ENCODE data around the gene PUS7L. TPM values are rescaled to one million over a fixed set of nuclear protein-coding genes. Genes with fewer than 3 reads are reported as not detected.

PUS7L gene, protein sequence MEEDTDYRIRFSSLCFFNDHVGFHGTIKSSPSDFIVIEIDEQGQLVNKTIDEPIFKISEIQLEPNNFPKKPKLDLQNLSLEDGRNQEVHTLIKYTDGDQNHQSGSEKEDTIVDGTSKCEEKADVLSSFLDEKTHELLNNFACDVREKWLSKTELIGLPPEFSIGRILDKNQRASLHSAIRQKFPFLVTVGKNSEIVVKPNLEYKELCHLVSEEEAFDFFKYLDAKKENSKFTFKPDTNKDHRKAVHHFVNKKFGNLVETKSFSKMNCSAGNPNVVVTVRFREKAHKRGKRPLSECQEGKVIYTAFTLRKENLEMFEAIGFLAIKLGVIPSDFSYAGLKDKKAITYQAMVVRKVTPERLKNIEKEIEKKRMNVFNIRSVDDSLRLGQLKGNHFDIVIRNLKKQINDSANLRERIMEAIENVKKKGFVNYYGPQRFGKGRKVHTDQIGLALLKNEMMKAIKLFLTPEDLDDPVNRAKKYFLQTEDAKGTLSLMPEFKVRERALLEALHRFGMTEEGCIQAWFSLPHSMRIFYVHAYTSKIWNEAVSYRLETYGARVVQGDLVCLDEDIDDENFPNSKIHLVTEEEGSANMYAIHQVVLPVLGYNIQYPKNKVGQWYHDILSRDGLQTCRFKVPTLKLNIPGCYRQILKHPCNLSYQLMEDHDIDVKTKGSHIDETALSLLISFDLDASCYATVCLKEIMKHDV
- 10 to 100 TPM in 2 of 4 donors, 1 to 10 TPM in 2; 5.4 to 22.3 (median 9.9) TPM for total RNA-seq

DNA sequence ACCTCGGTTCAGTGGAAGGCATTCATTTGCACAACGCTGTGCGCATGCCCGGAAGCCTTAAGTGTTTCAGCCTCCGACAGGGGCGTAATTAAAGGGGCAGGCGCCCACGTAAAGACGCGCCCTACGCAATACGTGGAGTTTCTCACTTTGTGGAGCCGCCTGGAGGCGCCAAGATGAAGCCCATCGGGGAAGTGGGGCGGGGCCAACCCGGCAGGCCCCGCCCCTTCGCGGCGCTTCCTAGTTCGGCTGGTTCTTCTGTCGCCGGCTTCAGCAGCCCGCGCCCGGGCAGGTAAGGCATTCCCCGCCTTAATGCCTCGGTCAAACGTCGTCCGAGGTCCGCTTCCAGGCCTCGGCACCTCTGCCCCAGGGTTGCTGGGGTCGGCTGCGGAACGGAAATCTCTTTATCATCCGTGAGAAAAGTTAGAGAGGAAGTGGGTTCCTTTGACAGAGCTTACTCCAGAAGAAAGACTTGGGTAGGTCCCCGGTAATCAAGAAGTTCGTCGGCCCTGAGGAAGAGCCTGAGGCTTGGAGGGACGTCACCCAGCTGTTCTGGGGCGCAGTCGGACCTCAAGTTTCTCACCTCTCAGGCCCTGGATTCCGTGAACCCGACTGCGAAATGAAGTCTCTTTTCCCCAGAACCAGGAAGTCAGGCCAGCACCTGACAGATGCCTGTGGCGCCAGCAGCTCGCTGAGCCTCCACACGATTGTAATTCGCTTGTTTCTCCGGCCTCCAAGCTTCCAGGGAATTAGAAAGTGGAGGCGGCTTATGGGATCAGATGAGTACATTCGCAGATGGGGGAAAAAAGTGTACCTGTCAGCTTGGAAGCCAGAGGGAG is at the start of gene PUS7L, which contains the start of gene IRAK4:
Gene PUS7L, minus strand, starts transcription at position 63 of the 836 bp plus-strand sequence. CDS start 3,545 bp downstream, outside the sequence.
Gene IRAK4, plus strand, starts transcription at position 224 of the 836 bp plus-strand sequence. CDS start 9,161 bp downstream, outside the sequence.
- Histone ChIP-seq H3K27ac (peak within 1 kb of the TSS; percentile 85 to 94 (median 92)), H3K36me3 (peaks cover 0 to 7% (median 0%) of the 10 kb centered on the region in 3 donors), H3K9me3 (no peaks in the 10 kb centered on the region), H3K4me1 (peaks cover 4 to 33% (median 19%) of the 10 kb centered on the region in 4 donors), H3K27me3 (no peaks in the 10 kb centered on the region), H3K4me3 (peak within 1 kb of the TSS; percentile 68 to 71 (median 70))
- peak; percentile 88 to 90 for TF ChIP-seq POLR2A (IDR thresholded peaks at IDR 0.05)
- TF ChIP-seq, protein P1, sequence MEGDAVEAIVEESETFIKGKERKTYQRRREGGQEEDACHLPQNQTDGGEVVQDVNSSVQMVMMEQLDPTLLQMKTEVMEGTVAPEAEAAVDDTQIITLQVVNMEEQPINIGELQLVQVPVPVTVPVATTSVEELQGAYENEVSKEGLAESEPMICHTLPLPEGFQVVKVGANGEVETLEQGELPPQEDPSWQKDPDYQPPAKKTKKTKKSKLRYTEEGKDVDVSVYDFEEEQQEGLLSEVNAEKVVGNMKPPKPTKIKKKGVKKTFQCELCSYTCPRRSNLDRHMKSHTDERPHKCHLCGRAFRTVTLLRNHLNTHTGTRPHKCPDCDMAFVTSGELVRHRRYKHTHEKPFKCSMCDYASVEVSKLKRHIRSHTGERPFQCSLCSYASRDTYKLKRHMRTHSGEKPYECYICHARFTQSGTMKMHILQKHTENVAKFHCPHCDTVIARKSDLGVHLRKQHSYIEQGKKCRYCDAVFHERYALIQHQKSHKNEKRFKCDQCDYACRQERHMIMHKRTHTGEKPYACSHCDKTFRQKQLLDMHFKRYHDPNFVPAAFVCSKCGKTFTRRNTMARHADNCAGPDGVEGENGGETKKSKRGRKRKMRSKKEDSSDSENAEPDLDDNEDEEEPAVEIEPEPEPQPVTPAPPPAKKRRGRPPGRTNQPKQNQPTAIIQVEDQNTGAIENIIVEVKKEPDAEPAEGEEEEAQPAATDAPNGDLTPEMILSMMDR (IDR thresholded peaks at IDR 0.05), result peak; percentile 25 to 61 (median 46)
- peak; percentile 94 to 98 (median 96) for DNase-seq

DNA sequence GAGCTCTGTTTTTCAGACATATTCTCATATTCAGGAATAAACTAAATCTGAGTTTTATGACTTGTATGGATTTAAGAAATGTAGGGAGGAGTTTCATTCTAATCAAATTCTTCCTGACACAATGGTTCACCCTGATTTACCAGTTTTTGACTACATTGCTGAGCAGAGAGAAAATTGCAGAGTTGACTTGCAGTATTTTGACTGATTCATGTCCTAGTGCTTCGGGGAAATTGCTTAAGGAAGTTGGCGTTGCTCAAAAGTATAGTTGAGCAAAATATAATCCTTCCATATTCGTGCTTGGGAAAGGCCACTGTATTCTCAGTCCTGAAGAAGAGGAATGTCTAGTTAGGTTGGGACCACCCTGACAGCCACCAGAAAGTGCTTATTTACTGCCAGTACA is 48.8 kb upstream of the PUS7L start:
- no peaks in the 10 kb centered on the region for H3K27me3 ChIP-seq
- no peak overlapping the region for H3K4me3 ChIP-seq
- peaks cover 0 to 28% (median 3%) of the 10 kb centered on the region in 4 donors for H3K4me1 ChIP-seq
- no peaks in the 10 kb centered on the region for H3K9me3 ChIP-seq
- H3K36me3 ChIP-seq, result peaks cover 0 to 12% (median 0%) of the 10 kb centered on the region in 3 donors
- H3K27ac ChIP-seq, result no peak overlapping the region
- TF ChIP-seq, protein P1 (IDR thresholded peaks at IDR 0.05), result no peak
- TF ChIP-seq POLR2A (IDR thresholded peaks at IDR 0.05), result no peak
- DNase-seq, result no peak

DNA sequence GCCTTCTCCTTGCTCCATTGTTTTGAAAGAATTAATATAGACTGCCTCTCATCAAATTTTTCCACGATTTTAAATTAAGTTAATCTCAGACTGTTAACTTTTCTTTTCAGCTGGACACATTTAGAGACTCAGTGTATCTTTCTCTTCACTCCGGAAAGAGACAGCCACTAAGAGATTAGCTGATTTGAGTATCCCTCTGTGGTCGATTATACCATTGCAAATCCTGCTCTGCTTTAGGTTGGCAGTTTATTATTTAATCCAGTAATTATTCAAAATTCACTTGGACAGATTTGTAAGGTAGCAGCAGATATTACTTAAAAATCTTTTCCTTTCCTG is 48.1 kb upstream of the PUS7L start:
- Histone ChIP-seq H3K4me3 (peak overlapping the region; percentile 82 to 96 (median 92)), H3K27ac (peak overlapping the region; percentile 94 to 98 (median 94)), H3K36me3 (peaks cover 0 to 15% (median 0%) of the 10 kb centered on the region in 3 donors), H3K27me3 (no peaks in the 10 kb centered on the region), H3K9me3 (no peaks in the 10 kb centered on the region), H3K4me1 (peaks cover 0 to 28% (median 3%) of the 10 kb centered on the region in 4 donors)
- no peak for TF ChIP-seq POLR2A (IDR thresholded peaks at IDR 0.05)
- TF ChIP-seq, protein P1 (IDR thresholded peaks at IDR 0.05), result no peak
- no peak for DNase-seq

DNA sequence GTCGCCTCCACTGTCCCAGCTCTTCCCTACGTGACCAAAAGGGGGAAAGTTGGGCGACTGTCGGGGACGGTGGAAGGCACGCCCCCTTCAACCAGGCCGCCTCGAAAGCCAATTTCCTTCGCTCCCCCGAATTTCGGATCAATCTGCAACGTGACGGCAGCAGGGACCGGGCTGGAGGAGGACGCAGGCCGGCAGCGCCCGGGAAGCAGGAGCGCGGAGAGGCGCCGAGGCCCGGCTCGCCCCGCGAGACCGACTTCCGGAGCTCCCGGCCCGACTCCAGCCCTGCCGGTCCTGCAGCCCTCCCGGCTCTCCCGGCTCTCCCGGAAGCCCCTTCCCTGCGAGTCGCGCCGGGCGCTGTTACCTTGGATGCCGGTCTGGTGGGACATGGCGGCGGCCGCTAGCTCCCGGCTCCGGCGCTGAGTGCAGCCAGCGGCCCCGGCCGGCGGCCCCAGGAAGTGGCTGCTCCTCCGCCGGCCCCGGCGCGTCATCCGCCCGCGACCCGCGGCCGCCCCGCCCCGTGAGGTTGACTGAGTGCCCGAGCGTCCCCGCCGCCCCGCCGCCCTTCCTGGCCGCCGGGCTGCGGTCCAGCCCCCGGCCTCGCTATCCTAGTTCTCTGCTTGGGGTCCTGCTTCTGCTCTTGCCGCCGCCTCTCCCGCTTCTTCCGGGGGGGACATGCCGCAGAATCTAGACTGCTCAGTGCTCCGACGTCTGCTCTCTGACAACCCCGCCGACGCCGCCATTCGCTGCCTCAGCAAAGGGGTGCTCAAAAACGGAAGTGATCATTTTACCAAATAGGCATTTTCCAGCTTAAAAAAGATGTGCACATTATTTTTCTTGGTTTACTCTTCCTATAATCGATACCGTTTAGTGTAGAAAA is 47.5 kb upstream of the PUS7L start, which contains the start of gene TWF1:
Gene TWF1, minus strand, starts transcription at position 458 of the 877 bp plus-strand sequence. Its CDS starts 72 bp downstream, at position 386.
- peak within 1 kb of the TSS; percentile 82 to 96 (median 92) for H3K4me3 ChIP-seq
- peaks cover 0 to 19% (median 0%) of the 10 kb centered on the region in 3 donors for H3K36me3 ChIP-seq
- no peaks in the 10 kb centered on the region for H3K27me3 ChIP-seq
- peak; percentile 85 to 95 (median 93) for DNase-seq
- H3K4me1 ChIP-seq, result peaks cover 0 to 28% (median 3%) of the 10 kb centered on the region in 4 donors
- peak within 1 kb of the TSS; percentile 94 to 98 (median 94) for H3K27ac ChIP-seq
- TF ChIP-seq POLR2A (IDR thresholded peaks at IDR 0.05), result peak; percentile 70 to 92
- TF ChIP-seq, protein P1 (IDR thresholded peaks at IDR 0.05), result peak in 4 of 6 experiments; percentile 9 to 44 (median 32)
- H3K9me3 ChIP-seq, result no peaks in the 10 kb centered on the region
